ENCODE measurements around the gene CDK5R2.

CDK5R2 gene

GRCh38 chr2:218962859-218963492, 3.5 kb downstream of the CDK5R2 start:
- peak; percentile 94 for DNase-seq

GRCh38 chr2:218963601-218964000, 4.1 kb downstream of the CDK5R2 start:
- DNase-seq, result no peak

- DNase-seq, result peak; percentile 89
These were observed 4.7 kb downstream of the CDK5R2 start for GRCh38 chr2:218964041-218964771.

- no peak for DNase-seq
These were observed 11.4 kb downstream of the CDK5R2 start for GRCh38 chr2:218970894-218971293.

GRCh38 chr2:218975060-218975777, 15.8 kb downstream of the CDK5R2 start:
- DNase-seq, result no peak

- DNase-seq, result peak; percentile 63
These were observed 20.6 kb downstream of the CDK5R2 start for GRCh38 chr2:218979846-218980734.

GRCh38 chr2:218980735-218981389, 21.4 kb downstream of the CDK5R2 start:
- DNase-seq, result no peak

- peak; percentile 40 for DNase-seq
These were observed 22.0 kb downstream of the CDK5R2 start for GRCh38 chr2:218981390-218981880.

GRCh38 chr2:218981881-218982585, 22.6 kb downstream of the CDK5R2 start:
- no peak for DNase-seq

- DNase-seq, result no peak
These were observed 23.3 kb downstream of the CDK5R2 start for GRCh38 chr2:218982586-218983262.

- no peak for DNase-seq
These were observed 23.9 kb downstream of the CDK5R2 start for GRCh38 chr2:218983263-218983933.

GRCh38 chr2:218983934-218984238, 24.4 kb downstream of the CDK5R2 start:
- no peak for DNase-seq

GRCh38 chr2:218984239-218985020, 25.0 kb downstream of the CDK5R2 start:
- DNase-seq, result no peak

GRCh38 chr2:218985021-218985324, 25.5 kb downstream of the CDK5R2 start, which contains the start of gene FEV:
TSS of gene FEV (minus strand) at chr2:218985184. CDS start at chr2:218985075, 109 bp downstream.
- no peak for DNase-seq

- no peak for DNase-seq
These were observed 26.0 kb downstream of the CDK5R2 start for GRCh38 chr2:218985325-218986091.

- no peak for DNase-seq
These were observed 26.8 kb downstream of the CDK5R2 start for GRCh38 chr2:218986148-218986761.

- DNase-seq, result no peak
These were observed 28.7 kb downstream of the CDK5R2 start for GRCh38 chr2:218988164-218988563.

- no peak for DNase-seq
These were observed 29.2 kb downstream of the CDK5R2 start for GRCh38 chr2:218988650-218989049.
